Embryonic facial prominence (tissue), 1 donor: ENCODE measurements around the gene CLEC16A.

Source experiments
- DNase-seq: peaks from one replicate; pipeline ENCODE4 v3.0.0-alpha.2; 2016; ENCODE audit errors: extremely low spot score

CLEC16A gene

DNA sequence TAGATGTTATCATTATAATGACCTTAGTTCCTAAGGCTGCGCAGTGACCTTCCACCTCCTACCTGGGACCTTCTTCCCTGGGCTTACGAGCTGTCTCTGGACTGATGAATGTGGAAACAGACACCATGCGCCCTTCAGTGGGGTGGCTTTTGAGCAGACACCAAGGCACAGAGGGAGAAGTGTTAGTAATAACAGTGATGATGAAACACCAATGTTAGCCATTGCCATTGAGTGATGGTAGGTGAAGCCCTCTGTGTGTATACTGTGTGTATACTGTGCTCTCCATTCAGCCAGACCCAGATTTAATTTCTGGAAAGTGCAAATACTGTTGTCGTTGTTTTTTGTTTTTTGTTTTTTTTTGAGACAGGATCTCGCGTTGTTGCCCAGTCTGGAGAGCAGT, 44.5 kb downstream of the CLEC16A start:
- no peak for DNase-seq

DNA sequence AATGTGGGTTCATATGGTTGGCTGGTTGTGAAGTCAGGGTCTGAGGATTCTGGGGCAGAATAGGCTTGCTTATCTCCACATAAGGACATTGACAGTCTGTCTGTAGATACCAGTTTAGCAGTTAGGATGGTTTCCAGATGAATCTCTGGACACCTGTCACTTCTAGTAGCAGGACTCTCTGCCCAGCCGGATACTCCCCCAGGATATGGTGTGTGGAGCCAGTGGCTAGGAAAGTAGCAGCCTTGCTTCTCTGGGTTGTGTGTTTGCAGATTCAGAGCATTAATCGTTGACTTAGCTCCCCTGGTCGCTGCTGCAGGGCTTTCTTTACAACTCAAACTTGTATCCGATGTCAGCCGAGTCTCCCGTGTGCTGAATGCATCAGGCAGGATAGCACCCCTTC, 45.2 kb downstream of the CLEC16A start:
- DNase-seq: no peak

DNA sequence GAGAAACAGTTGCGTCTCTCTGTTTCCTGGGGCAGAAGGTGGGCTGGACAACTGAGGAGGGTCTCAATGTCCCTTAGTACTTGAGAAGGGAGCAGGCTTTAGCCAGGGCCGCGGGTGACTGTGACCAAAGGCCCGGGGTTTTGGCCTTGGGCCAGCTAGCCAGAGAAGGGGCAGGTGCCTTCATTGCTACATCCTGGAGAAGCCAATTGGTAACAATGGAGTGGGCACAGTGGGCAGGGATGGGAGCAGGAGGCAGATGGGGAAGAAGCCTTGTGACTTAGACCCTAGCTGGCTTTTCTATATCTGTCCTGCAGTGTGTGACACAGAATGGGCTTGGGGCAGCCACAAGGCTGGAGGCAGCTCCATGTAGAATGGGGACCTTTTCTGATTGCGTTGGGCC, 46.0 kb downstream of the CLEC16A start:
- DNase-seq: no peak

DNA sequence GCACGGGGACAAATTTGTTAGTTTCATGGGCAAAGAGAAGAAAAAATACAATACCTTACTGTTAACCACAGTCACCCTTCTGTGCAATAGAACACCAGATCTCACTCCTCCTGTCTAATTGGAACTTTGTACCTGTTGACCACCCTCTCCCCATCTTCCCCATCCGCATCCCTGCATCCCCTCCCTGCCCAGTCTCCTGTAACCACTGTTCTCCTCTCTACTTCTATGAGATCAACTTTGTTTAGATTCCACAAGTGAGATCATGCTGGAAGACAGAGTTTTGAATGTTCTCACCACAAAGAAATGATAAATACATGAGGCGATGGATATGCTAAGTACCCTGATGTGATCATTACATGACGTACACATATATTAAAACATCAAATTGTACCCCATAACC, 47.7 kb downstream of the CLEC16A start:
- DNase-seq: no peak

DNA sequence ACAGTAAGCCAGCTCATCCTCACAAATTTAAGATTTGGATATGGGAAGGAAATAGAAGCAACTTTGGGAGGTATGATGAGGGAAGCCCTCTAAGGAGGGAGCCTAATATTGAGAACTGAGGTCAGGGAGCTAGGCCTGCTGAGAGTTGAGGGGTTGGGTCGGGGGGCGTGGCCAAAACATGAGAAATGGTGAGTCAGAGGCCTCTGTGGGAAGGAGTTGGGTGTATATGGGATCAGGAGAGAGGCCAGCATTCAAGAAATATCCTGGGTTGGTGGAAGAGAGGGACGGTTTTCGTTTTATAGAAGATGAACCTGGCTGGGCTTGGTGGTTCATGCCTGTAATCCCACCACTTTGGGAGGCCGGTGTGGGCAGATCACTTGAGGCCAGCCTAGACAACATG, 48.4 kb downstream of the CLEC16A start:
- no peak for DNase-seq

DNA sequence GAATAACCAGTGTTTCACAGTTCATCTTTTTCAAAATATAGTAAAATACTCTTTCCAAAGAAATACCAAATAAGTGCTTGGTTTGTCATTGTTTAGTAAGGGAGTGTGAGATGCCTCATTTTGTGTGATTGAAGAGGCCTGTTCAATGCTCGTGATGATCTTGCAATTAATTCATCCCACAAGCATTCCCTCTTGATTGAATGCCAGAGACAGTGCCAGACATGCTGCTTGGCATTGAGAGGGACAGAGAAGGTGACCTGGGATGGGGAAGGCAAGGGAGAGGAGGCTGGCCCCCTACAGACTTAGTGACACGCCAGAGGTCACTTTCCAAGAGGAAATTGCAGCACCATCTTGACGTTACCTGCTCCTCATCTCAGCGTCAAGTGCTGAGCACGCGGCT, 49.3 kb downstream of the CLEC16A start:
- DNase-seq: no peak

DNA sequence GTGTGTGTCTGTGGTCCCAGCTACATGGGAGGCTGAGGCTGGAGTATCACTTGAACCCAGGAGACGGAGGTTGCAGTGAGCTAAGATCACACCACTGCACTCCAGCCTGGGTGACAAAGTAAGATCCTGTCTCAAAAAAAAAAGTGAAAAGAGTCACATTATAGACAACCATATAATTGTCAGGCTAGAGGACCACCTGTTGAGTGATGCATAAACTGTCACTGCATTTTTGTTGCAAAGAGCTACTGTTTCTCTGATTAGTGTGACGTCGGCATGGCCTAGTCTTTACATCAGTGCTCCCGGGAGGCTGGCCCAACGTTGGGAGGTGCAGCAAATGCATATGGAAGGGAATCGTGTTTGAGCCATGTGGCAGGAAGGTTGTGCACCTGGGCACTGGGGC, 50.2 kb downstream of the CLEC16A start:
- DNase-seq: no peak

DNA sequence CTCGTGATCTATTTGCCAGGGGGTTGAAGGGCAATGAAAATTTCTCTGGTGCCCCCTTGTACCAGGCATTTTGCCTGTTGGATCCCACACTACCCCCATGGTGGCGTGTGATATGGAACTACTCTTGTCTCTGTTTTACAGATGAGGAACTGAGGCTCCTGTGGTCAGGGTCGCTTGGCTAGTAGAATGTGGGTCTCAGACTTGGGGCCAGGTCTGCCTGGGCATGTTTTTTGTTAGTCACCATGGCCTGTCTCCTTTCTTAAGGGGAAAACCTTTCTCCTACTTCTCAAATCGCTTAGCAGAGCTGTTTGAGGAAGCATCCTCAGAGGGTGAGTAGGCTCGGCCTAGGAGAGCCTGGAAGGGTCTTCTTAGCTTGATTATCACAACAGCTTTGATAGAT, 51.2 kb downstream of the CLEC16A start:
- DNase-seq: no peak

DNA sequence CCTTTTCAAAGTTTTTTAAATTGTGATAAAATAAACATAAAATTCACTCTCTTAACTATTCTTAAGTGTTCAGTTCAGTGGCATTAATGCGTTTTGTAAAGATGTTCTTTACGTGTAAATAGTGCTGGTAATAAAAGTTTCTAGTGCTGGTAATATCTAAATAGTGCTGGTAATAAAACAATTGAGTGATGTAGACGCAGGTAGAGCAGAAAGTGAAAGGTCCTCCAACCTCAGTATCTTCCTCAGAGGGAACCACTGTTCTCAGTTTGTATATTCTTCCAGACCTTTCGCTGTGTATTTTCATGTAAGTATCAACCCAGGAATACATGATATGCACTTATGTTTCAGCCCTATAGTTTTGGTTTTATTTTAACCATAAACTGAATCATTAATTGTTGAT, 53.1 kb downstream of the CLEC16A start:
- DNase-seq: no peak

DNA sequence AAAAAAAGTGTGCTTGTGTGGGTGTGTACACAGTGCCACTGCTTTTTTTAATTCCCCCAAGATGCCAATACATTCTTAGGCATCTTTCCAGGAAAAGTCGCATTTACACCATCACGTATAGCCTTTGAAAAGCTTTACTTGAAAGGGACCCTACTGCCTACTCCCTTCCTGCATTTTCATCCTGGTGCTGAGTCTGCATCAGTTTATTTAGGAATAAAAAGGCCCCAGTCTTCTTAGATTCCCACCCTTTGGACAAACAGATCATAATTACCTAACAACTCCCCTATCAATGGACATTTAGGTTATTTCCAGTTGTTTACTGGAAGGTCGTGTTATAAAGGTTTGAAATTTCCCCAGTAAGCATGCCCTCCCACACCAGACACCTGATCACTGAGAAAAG, 54.9 kb downstream of the CLEC16A start:
- no peak for DNase-seq

DNA sequence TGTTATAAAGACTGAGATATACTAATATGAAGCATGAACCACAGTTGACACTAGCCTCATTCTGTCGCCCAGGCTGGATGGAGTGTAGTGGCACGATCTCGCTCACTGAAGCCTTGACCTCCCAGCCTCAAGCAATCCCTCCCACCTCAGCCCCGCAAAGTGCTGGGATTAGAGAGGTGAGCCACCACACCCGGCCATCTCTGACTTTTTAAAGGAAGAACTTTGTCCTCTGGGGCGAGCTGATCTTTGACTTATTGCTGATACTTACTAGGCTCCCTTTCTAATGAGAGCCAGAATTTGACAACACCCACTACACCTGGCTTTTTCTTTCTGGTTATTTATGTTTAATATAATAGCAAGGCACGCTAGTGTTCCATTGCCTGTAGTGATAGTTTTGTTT, 57.2 kb downstream of the CLEC16A start:
- no peak for DNase-seq

DNA sequence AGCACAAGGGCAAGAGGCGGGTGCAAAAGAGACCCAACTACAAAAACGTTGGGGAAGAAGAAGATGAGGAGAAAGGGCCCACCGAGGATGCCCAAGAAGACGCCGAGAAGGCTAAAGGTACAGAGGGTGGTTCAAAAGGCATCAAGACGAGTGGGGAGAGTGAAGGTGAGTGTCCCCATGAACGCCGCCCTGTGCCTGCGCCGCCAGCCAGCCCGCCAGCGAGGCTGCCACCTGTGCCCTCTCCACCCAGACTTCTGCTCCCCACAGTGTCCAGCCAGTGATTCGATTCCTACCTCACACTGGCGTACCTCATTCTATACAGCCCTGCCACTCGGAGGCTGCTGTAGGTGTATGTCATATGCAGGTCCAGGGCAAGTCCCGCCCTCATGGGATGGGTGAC, 58.8 kb downstream of the CLEC16A start:
- DNase-seq: no peak

DNA sequence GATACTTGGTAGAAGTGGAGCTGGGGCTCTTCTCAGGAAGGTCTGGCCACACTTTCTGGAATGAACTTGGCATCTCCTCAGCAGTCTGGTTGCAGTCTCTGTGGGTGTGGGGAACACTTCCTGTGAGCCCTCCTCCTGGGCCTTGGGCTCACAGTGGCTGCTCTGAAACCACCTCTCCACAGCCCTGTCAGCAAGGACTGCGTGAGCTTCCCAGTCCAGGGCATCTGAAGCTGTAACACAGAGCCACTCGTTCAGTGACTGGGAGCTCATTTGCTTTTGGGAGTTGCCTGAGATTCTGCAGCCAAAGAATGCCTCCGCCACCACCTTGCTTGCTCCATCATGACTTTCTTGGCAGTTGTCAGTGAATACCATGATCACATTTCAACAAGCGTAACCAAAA, 60.0 kb downstream of the CLEC16A start:
- DNase-seq: no peak

DNA sequence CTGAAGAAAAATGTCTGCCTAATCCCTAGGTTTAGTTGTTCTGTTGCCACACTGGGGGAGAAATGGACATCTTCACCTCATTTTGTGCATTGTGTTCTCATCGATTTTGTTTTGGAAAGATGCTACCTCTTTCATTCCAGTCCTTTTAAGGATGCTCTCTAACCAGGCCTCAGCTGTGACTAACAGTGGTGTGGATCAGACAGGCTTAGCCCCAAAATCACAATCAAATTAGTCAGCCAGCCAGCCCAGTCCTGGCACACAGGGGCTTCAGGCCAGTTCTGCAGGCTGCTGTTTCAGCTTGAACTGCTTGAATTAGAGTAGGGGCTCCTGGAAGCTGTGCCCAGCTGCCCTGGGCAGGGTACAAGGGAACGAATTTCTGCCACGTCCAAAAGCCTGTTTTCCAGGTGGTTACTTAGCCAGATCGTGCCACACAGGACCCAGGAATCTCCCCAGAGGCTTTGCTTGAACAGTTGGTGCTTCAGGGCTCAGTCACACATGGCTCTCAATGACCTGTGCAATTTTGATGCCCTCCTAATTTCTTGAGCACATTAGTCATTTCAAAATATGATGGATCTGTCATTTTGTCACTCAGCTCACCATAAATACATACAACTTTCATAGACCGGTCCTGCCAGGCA, 60.7 kb downstream of the CLEC16A start:
- no peak for DNase-seq

DNA sequence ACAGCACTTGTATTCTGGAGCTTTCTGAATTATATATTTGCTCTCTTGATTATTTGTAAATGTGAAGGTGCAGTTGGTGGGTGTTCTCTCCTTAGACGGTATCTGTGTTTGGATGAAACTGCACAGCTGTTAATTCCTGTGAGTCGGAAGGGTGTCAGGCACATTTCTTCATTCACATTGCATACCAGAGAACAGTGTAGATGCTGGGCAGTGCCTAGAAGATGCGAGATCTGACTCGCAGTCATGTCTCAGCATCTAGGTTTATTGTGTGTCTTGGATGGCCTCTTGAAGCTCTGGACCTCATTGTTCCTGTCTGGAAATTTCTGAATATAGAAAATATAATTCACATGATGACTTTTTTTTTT, 61.2 kb downstream of the CLEC16A start:
- no peak for DNase-seq

DNA sequence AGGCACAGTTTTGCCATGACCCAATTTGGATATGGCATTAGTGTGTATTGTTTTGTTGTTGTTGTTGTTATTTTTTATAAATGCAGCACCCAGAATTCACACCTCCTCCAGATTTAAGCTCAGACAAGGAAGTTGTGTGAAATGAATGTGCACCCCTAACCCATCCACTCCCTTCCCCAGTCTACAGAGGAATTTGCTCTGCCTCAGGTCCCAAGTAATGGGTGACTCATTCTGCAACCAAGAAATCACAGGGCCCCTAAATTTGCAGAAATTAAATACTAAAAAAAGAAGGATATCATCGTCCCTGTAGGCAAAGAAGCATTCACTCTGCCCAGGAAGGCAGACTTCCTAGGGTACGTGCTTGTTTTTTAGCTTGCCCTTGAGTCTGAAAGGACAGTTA, 62.3 kb downstream of the CLEC16A start:
- DNase-seq: no peak

DNA sequence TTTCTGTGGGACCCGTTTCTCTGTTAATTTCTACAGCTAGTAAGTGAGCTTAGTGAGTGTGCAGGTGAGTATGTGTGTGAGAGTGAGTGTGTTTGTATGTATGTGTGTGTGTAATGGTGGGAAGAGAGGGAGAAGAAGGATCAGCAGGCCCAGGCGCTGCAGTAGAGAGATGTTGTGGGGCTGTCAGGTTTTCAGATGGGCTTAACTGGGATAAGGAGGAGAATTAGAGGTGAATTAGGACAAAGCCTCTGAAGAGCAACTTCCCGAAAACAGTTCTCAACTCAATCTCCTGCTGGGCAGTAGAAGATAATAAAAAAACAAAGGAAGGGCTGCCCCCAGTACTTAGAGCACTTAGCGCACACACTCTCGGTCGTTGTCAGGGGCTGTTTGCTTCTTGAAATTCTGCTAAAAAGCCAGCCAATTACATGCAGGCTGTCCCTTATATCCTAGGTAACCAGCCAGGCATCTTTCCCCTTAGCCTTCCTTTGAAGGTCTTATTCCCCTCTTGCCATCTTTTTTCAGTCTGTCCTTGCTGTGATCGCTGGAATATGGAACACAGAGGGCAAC, 63.4 kb downstream of the CLEC16A start:
- DNase-seq: no peak

DNA sequence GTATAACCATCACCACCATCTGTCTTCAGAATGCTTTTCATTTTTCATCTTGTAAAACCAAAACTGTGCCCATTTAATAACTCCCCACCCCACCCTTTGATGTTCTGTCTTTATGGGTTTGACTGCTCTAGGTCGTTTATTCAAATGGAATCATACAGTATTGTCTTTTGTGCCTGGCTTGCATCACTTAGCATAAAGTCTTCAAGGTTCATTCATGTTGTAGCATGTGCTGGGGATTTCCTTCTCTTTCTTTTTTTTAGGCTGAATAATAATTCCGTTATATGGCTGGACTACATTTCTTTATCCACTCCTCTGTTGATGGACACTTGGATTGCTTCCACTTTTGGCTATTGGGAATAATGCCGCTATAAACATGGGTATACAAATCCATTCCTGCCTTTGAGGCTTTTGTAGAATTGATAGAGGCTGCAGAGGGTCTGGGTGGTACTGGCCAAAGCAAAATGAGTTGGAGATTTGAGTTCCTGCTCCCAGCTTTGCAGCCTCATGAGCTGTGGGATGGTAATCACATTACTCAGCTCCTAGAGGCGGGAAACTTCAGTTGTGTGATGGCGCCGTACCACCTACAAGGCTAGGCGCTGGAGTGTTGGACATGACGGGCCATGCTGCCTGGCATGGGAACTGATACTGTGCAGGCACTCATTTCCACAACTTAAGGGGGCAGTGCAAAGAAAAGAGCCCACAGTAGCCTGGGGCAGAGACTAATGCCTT, 64.8 kb downstream of the CLEC16A start:
- no peak for DNase-seq

DNA sequence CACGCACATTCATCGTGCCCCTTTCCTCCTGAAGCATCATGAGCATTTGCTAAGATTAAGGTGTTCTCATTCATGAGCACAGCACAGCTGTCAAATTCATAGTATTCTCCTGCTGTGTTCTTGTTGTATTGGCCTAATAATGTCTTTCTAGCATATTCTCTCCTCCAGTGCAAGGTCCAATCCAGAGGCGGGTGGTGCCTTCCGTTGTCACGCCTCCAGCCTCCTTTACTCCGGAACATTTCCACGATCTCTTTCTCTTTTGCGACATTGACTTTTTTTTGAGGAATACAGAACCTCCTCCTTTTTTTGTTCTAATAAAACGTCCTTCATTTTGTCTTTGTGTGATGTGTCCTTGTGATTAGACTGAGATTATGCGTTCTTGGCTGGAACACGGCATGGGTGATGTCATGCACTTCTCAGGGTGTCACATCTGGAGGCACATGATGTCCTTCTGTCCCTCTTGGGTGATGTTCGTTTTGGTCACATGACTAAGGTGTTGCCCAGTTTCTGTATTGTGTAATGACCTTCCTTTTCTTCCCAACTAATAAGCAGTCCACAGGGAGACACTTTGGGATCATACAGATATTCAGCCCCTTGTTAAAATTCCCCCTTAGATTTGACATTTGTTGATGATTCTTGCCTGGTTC, 66.3 kb downstream of the CLEC16A start:
- no peak for DNase-seq

DNA sequence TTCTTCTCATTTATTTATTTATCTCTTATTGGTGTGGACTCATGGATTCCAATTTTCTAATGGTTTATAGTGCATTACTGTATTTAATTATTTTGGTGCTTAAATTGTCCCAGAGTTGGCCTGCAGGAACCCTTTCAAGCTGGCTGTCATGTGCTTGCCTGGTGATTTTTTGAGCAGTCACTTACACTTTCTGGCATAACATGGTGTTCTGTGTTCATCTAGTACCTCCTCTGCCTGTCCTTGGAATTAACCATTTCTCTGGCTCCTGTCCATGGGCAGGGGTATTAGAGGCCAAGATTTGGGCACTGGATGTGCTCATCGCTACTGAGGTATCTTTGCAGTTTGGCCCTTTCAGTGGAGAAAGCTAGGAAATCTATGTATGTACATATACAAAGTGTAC, 67.0 kb downstream of the CLEC16A start:
- no peak for DNase-seq

DNA sequence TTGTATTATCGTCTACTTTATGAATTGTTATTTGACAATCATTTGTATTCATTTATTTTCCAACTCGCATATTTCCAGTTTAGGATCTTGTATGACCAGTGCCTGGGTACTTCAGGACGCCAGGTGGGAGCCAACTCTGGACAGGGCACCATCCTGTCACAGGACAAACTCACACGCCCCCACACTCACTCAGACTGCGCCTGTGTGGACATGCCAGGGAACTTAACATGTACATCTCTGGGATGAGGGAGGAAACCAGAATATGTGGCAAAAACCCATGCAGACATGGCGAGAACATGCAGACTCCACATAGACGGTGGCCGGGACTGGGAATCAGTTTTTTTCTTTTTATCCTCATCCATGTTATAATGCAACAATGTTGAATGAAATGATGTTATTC, 68.5 kb downstream of the CLEC16A start:
- no peak for DNase-seq

DNA sequence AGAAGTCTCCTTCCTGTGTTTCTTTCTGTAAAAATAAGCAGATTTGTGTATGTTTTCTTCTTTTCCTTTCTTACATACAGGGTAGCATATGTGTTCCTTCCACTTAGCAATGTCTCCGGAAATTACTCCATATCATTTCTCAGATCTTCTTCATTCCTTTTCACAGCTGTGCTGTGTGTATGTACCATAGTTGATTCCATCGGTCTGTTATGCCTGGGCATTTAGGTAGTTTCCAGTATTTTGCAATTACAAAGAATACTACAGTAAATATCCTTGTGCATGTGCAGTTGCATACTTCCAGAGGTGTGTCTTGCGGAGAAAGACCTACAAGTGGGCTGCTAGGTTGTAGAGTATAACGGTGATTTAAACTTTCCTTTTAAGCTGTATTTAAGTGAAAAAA, 69.8 kb downstream of the CLEC16A start:
- DNase-seq: no peak

DNA sequence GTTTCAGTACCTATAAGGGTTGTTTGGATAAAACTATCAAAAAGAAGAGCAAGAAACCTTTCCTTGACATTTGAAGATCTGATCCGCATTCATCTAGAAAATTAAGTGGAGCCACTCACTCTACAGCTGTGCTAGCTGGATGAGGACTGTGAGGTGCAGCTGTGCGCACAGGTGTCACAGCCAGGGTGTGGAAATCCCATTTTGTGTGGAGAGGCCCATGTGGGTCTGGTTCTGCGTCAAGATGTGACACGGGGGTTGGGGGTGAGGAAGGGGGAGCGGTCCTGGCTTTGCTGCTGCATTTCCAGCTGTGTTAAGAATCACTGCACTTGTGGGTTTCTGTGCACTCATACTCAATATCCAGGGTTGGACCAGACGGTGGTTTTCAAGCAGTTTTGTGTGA, 70.7 kb downstream of the CLEC16A start:
- no peak for DNase-seq
